ENCODE results near the gene PDE5A. TPM values are rescaled to one million over a fixed set of nuclear protein-coding genes. Genes with fewer than 3 reads are reported as not detected.
"Not testable (repeated sequence)": the region's sequence is repeated elsewhere in the genome, so short reads cannot be mapped to it uniquely, and the experiment has no call there.

Gene PDE5A
- total RNA-seq (2014; rRNA removed; shearing (Covaris generic)), result 0.20 and 0.24 TPM in 2 replicates

DNA sequence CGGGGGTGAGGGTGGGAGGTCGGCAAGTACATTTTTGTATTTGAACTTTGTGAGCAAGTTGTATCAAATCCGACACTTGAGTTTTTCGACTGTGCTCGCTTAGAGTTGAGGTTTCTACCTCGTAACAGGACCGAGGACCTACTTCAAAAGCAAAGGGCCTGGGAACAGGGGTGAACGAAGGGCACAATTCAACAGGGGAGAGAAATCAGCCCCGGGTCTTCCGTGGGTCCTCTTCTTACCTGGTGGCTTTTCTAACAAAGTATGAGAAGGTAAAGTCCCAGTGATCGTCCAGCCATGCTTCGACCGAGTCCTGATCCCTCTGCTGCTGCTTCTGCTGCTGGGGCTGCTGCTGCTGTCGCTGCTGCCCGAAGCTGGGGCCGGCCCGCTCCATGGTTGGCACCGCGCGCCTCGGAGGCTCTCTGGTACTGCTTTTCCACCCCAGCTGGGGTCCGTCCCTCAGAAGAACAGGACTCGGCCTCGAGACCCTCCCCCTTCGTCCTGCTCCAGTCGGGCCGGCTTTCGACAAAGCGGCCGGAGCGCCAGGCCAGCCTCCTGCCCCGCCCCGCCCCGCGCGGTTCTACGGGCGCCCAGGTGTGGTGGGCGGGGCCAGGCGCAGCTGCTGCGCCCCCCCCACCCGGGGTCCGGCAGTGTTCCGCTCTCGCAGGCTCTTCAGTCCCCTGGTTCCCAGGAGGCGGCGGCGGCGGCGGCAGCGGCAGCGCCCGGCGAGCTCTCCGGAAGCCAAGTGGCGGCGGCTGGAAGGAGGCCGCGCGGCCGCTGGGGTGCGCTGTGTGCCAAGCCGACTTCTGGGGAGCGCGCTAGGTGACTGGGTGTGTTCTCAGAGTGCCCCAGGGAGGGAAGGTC is at the start of gene PDE5A:
Gene PDE5A (minus strand): TSS at position 524 of the 861 bp plus-strand sequence. CDS start 133 bp downstream, at position 391.
- DNase-seq (ENCODE audit: low read depth), result peak; percentile 54

DNA sequence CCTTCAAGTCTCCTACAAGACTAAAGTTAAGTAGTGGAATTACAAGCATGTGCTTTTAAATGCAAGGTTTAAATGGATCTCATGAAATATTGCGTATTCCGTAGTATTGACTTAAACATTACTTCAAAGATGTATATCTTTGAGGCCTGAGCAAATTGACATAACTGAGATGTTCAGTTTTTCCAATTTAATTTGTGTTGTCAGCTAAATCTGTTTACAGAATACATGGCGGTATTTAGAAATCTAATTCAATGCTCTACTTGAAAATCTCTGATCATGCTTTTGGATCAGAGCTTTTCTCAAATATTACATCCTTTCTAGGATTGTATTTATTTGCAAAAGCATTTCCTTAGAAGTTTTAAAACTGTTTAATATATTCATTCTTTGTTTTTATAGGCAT is 47.5 kb upstream of the PDE5A start:
- no peak for DNase-seq (ENCODE audit: low read depth)

DNA sequence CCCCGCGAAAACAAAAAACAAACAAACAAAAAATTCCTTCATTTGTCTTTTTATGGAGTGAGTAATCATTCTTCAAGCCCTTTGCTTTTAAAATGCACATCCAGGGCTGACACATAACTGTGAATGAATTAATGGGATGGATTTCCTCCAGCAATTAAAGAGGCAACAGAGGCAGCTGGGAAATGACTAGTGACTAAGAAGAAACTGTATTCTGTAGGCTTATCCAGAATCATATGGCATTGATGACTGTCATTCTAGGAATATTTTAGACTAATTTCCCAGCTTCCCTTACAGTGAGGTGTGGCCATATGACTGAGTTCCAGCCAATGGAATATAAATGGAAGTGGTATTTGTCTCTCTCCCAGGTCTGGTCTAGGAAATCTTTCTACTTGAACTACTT is 46.8 kb upstream of the PDE5A start:
- no peak for DNase-seq (ENCODE audit: low read depth)

DNA sequence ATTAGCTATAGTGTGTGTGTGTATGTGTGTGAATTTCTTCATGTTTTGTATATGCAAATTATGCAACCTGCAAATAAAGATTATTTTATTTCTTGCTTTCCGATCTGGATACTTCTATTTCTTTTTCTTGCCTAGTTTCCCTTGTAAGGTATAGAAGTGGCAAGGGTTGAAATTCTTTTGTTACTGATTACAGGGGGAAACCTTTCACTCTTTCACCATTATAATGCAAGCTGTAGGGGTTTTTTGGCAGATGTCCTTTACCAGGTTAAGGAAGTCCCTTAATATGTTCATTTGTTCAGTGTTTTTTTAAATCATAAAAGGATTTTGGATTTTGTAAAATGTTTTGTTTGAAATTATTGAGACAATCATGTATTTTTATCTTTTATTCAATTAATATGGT is 44.3 kb upstream of the PDE5A start:
- no peak for DNase-seq (ENCODE audit: low read depth)

DNA sequence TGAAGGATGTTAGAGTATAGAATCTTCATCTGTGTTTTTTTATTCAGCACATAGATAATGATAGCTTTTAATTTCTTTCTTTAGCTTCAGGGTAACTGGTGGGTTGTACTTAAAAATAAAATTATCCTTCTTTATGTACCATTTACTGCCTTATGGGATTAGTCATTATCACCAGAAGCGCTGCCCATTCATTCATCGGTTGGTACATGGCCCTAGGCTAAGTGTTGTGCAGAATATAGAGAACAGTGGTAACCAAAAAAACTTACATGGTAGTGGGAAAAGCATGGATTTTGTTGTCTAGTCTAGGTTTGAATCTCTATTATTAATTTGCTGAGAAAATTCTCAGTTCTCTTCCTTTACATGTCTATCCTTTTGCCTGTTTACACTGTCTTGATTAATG is 43.5 kb upstream of the PDE5A start:
- DNase-seq (ENCODE audit: low read depth), result no peak

DNA sequence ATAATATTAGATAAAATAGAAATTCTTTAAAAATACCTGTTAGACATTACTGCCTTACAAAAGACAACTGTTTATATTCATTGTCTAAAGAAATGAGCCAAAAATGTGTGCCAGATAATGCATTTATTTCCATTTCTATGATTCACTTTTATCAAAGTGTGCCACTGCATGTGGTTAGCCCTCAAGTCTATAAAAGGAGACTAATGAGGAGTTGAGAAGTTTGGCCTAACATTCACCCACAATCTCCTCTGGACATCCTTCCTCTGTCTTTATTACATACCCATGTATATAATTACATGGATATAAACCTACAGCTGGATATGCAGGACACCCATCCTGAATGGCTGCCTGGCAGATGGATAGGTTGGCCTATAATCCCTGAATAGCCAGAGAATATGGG is 42.6 kb upstream of the PDE5A start:
- no peak for DNase-seq (ENCODE audit: low read depth)

DNA sequence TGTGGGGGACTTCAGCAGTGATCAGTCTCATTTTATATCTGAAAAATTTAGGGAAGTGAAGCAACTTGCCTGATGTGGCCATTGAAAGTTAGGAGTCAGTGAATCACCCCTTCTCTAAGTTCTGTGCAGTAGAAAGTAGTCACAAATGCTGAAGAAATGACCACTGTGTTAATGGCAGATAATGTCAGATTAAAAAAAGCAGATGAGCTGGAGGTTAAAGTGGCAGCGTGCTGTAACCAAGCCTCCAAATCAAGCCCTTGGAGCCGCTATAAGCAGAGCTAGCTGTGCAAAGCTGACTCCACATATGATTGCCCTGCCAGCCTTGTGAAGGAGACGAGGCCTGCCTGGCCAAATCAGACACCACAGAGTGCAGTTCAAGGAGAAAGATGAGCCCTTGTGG is 39.2 kb upstream of the PDE5A start:
- DNase-seq (ENCODE audit: low read depth), result no peak

DNA sequence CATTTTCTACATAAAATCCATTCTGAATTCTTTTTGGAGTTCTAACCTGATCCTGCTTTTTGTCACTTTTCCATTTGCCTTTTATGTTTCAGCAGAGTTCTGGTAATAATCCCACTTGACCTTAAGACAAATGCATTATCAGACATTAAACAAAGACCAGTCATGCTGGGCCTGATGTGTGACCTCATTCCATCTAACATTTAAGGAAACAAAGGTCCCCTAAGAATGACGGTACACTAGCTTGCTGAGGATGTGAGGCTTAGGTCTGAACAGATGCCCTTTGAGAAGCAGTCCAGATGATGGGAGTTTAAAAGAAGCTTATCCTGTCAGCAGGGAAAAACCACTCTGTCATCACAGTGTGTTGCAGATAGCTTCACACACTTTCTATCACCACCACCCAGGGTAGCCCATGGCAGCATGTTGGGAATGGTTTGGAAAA is 38.1 kb upstream of the PDE5A start:
- no peak for DNase-seq (ENCODE audit: low read depth)

DNA sequence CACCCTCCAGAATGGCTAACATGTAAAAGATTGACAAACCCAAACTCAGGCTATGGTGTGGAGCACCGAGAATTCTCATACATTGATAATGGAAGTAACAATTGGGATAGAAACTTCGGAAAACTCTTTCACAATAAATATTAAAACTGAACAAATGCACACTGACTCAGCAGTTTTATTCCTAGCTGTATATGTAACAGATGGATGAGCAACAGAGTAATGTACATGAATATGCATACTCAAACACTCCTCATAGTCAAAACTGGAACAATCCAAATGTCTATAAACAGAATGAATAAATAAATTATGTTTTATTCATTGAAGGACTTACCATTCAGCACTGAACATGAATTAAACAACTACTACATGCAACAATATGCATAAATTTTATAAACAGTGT is 37.1 kb upstream of the PDE5A start:
- no peak for DNase-seq (ENCODE audit: low read depth)

DNA sequence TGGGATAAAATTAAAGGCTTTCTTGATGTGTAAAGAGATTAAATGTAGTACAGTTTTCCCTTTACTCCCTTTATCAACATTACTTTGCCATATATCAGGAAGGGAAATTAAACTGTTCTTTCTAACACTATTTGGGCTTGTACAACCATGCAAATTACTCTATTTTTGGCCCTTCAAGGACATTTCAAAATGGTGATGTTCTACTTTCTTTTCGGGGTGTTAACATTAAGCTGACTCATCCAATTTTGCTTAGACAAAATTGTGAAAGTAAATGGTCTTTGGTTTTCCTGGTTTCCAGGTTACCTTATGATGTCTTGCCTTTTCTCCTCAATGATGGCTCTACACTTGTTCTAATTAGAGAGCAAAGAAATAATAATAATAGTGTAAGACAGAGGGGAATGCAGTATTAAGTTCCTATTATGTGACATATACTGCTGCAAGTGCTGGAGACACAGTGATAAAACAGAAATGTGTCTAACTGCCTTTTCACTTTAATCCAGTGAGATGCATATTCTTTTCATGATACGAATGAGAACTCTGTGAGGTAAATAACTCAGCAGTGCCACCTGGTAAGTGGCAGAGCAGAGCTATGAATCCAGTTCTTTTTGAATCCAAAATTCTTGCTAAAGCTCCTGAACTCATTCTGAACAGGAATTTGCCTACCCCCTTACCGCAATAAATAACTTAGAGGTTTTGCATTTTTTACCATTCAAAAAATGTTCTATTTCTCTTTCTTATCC is 35.7 kb upstream of the PDE5A start:
- DNase-seq (ENCODE audit: low read depth), result no peak

DNA sequence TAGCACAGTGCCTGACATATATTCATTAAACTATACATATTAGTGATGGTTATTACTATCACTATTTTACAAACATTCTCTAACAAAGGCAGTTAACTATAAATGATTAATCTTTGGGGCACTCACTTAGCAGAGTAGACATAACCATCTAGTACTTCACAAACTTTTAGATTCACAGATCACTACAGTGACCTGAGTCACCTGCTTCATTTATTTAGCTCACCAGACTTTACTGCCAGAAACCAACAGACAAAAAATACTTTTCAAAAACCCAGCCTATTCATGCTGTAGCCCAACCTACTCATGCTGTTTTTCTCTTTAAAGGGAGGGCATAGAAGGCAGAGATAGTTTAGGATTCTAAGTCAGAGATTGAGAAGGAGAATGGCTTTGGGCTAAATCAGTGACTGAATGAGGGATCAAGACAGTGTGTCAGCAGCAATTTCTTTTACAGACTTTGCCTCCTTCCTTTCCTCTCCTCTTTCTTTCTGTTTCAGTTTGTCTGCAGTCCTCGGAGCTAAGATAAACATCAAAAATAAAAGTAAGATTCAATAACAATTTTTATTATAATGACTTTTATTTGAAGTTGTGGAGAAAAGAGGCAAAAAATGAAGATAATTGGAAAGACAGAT is 34.7 kb upstream of the PDE5A start:
- DNase-seq (ENCODE audit: low read depth), result no peak

DNA sequence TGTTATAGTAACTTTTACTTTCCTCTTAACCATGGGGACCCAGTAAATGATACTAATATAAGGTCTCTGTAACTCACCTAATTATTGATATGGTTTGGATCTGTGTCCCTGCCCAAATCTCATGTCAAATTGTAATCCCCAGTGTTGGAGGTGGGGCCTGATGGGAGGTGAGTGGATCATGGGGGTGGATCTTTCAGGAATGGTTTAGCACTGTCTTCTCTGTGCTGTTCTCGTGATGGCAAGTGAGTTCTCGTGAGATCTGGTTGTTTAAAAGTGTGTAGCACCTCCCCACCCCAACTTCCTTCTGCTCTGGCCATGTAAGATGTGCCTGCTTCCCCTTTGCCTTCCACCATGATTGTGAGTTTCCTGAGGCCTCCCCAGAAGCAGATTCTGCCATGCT is 34.0 kb upstream of the PDE5A start:
- not testable (repeated sequence) for DNase-seq (ENCODE audit: low read depth)

DNA sequence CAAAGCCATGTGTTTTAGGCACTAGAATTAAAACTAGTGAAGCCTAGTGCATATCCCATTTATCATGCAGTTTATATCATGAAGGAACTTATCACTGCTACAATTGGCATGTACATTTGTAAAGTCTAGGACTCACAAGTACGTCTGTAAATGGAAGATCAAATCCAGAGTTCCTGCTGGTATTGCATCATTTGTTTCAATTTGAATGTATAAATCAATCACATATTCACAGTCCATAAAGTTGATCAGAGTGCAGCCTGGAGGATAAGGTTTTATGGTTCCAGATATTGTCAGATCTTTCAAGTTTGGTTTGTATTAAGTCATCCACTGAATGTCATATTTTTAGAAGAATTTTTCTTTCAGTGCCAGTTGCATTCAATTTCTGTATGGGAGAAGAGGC is 32.6 kb upstream of the PDE5A start:
- no peak for DNase-seq (ENCODE audit: low read depth)

DNA sequence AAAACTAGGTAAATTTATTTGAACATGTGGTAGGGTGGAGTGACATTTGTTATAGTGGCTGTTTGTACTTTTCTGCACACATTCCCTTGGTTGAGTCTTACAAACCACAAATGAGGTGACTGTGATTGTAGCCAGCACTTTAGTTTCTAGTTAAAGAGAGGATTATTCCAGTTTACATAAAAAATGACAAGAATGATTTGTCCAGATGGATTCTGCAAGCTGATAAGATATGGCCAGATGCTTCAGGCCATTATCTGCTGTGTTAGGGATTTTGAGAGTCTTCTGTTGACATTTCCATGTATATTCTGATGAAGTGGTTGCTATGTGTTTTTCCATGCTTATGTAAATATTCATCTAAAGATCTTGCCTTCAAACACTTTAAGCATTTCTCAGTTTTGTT is 31.0 kb upstream of the PDE5A start:
- no peak for DNase-seq (ENCODE audit: low read depth)

DNA sequence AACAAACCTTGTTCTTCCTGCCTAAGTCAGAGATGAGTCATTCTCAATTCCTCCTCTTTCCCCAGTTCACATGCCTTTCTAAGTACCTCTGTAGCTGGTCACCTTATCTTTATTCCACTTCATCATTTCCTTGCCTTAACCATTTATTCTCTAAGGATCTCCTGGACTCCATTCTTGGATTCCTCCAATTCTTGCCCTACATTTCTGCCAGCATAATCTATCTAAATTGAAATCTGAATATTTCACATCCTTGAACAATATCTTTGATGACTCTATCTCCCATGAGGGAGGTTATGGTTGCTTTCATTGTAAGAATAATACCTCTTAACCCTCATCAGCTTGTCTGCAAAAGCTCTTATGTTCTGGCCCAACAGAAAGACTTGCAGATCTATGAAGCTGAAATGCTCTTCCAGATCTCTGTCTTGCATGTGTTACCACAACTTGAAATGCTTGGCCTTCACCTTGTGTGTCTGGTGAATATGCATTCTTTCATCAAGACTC is 28.6 kb upstream of the PDE5A start:
- DNase-seq (ENCODE audit: low read depth), result no peak

DNA sequence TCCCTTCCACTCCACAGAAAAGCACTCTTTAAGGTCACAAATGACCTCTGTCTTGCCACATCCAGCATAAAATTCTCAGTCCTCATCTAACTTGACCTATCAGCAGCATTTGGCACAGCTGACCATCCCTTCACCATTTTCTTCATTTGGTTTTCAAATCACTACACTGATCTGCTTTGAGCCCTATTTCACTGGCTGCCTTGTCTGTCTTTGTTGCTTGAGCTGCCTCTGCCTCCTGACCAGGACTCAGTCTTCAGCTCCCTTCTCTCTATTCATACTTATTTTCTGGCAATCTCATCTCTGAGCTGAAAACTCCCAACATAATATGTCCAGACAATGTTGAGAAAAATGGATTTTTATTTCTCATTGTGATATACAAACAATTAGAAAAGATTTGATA is 27.7 kb upstream of the PDE5A start:
- DNase-seq (ENCODE audit: low read depth), result no peak

DNA sequence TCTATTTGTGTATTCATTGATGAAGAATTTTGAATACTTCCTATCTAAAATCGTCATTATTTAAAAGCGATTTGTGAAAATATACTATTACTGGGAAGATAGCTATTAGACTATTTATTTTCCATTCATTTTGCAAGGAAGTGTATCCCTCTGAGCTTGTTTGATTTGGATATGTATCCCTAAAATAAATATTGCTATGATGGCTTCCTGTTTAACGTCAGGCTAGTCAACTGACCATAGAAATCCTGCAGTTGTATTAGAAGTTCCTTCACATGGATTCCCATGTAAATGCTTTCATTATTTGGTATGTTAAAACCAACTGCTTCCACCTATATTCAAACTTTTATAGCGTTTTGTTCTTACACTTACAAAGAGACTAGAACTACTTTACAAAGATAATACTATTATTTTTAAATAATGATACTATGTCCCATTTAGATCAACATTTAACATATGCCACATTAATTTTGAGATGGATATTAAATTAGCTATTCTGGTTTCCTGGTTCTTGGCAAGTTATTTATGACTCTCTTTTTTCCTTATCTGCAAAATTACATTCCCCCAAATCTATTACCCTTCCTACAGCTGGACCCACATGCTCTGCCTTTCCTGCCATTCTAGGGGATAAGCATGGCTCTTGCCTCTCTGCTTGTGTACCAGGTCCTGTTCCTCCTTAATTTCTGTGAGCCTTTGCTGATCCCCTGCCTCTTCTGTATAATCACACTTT is 26.7 kb upstream of the PDE5A start:
- no peak for DNase-seq (ENCODE audit: low read depth)

DNA sequence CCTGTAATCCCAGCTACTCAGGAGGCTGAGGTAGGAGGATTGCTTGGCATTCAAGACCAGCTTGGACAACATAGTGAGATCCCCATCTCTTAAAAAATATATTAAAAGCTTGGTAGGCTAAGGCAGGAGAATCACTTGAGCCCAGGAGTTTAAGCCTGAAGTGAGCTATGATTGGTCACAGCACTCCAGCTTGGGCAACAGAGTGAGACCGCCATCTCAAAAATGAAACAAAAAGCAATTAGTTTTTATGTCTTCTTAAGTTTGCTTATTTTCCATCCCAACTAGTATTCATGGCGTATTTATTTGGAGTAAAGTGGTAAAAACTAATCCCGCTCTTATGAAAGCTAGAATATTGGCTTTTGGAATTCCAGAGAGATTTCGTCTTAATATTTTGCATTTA is 25.4 kb upstream of the PDE5A start:
- DNase-seq (ENCODE audit: low read depth), result no peak

DNA sequence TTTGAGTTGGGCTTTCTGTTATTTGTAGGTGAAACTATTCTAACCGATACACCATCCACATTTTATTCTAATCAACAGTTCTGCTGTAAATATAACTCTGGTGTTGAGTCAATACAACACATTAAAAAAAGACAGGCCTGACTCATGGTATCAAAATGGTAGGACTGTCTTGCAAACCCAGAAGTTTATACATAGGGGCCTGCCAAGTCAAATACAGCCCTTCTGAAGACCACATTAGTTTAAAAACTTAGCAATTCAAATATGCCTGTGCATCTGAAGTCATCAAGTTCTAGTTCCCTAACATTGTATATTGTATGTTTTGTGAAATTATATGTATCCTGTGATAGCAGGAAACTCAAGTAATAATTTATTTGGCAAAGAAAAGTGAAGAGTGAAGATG is 24.4 kb upstream of the PDE5A start:
- DNase-seq (ENCODE audit: low read depth), result no peak

DNA sequence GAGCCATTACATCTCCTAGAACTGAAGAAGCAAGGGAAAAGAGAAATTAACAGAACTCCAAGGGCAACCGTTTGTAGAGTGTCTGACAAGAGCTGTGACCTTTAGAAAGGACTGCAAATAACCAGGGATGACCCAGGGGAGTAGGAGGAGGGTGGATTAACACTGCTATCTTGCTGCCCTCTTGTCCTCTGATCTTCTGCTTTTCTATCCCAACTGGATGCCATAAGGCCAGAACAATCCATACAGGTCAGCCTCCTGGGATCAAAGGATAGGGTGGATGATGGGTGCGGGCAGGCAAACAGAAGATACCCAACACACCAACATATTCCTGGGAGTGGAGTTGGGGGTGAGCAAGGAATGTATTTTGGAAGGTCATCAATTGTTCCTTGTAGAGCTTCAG is 19.8 kb upstream of the PDE5A start:
- no peak for DNase-seq (ENCODE audit: low read depth)

DNA sequence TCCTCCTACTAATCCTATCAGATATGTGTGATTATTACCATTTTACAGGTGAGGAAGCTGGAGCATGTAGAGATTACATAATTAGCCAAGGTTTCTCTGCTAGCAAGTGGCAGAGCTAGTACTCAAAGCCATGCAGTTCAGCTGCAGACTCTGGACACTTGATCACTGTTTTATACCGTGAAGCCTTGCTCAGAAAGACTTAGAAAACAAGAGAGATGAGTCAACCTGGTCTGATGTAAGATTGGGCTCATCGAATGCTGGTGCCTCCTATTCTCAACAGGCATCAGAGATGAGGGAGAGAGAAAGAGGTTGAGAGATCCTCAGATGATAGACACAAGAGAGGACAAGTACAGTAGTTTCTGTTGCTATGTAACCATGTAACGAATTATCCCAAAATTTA is 19.0 kb upstream of the PDE5A start:
- no peak for DNase-seq (ENCODE audit: low read depth)

All from RPMI7951 (cell line).